HG02943 (cell line): ENCODE results near the gene SMYD1.
A peak's percentile ranks its signal among the peaks of the same experiment; 100 is the strongest.

Experiments
- ATAC-seq: cut with Tn5 transposase; IDR thresholded peaks from one replicate; pipeline ENCODE4 v1.9.1; 2021; ENCODE audit warnings: mild to moderate bottlenecking, low read depth, moderate library complexity; ENCODE audit not compliant: unreplicated experiment

The SMYD1 gene

GRCh38 chr2:88055371-88056128, 12.1 kb upstream of the SMYD1 start, which contains the start of gene KRCC1:
Gene KRCC1, minus strand, starts transcription at chr2:88055783. Its CDS starts 27,220 bp downstream, at chr2:88028563.
- peak; percentile 84 for ATAC-seq

GRCh38 chr2:88057437-88057844, 10.2 kb upstream of the SMYD1 start:
- no peak for ATAC-seq

- ATAC-seq: no peak
Observed at GRCh38 chr2:88058191-88058590, 9.4 kb upstream of the SMYD1 start.

- peak; percentile 46 for ATAC-seq
Observed at GRCh38 chr2:88059979-88060906, 7.4 kb upstream of the SMYD1 start.

GRCh38 chr2:88060907-88061275, 6.7 kb upstream of the SMYD1 start:
- no peak for ATAC-seq

- ATAC-seq: no peak
Observed at GRCh38 chr2:88061295-88061694, 6.3 kb upstream of the SMYD1 start.

GRCh38 chr2:88066543-88066942, 1.1 kb upstream of the SMYD1 start:
- no peak for ATAC-seq

GRCh38 chr2:88067189-88067588, 436 bp upstream of the SMYD1 start:
- no peak for ATAC-seq

GRCh38 chr2:88068044-88068443, 419 bp downstream of the SMYD1 start:
- ATAC-seq: no peak

- ATAC-seq: no peak
Observed at GRCh38 chr2:88069117-88069516, 1.5 kb downstream of the SMYD1 start.

- no peak for ATAC-seq
Observed at GRCh38 chr2:88070055-88070454, 2.4 kb downstream of the SMYD1 start.

GRCh38 chr2:88071365-88071764, 3.7 kb downstream of the SMYD1 start:
- ATAC-seq: no peak

- ATAC-seq: no peak
Observed at GRCh38 chr2:88074150-88074549, 6.5 kb downstream of the SMYD1 start.

- no peak for ATAC-seq
Observed at GRCh38 chr2:88074854-88075292, 7.2 kb downstream of the SMYD1 start.

- no peak for ATAC-seq
Observed at GRCh38 chr2:88077080-88077479, 9.5 kb downstream of the SMYD1 start.

GRCh38 chr2:88078643-88079172, 11.1 kb downstream of the SMYD1 start:
- no peak for ATAC-seq

- no peak for ATAC-seq
Observed at GRCh38 chr2:88080545-88080944, 12.9 kb downstream of the SMYD1 start.

GRCh38 chr2:88081924-88082608, 14.4 kb downstream of the SMYD1 start:
- ATAC-seq: no peak

GRCh38 chr2:88082781-88083180, 15.2 kb downstream of the SMYD1 start:
- ATAC-seq: no peak

GRCh38 chr2:88085099-88085498, 17.5 kb downstream of the SMYD1 start:
- ATAC-seq: no peak

- no peak for ATAC-seq
Observed at GRCh38 chr2:88085602-88086001, 18.0 kb downstream of the SMYD1 start.
